Measurements from ENCODE around the gene C16orf95.

C16orf95 gene

DNA sequence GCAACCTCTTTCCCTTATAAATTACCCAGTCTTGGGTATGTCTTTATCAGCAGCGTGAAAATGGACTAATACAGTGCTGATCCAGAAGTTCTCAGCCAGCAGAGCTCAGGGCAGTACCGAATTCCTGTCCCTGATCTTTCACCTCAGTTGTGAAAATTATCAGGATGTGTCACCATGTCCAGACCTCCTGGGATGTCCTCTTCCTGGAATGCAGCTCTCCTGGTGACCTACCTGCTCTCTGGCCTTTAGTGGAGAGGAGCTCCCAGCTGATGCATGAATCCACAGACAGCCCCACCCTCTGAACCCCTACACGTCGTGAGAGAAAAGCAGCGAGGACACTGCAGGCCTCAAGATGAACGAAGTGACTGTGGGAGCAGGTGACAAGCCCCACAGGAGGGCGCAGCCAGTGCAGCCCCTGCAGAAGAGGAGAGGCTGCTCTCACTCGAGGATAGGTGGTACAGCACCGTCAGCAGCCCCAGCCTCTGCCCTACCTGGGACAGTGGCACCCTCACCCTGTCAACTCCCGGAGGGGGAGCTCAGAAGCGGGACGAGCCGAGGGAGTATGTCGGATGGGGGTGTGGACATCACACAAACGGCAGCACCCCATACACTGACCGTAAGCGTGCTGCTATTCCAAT lies 22.0 kb upstream of the C16orf95 start:
- H3K27me3 Mint-ChIP-seq: no peaks in the 10 kb centered on the region
- ATAC-seq (no peak), DNase-seq (no peak)
- H3K9me3 Mint-ChIP-seq: no peaks in the 10 kb centered on the region
- H3K4me1 Mint-ChIP-seq: peaks cover 47% of the 10 kb centered on the region
- H3K27ac Mint-ChIP-seq: no peak overlapping the region
- no peak overlapping the region for H3K4me3 Mint-ChIP-seq

DNA sequence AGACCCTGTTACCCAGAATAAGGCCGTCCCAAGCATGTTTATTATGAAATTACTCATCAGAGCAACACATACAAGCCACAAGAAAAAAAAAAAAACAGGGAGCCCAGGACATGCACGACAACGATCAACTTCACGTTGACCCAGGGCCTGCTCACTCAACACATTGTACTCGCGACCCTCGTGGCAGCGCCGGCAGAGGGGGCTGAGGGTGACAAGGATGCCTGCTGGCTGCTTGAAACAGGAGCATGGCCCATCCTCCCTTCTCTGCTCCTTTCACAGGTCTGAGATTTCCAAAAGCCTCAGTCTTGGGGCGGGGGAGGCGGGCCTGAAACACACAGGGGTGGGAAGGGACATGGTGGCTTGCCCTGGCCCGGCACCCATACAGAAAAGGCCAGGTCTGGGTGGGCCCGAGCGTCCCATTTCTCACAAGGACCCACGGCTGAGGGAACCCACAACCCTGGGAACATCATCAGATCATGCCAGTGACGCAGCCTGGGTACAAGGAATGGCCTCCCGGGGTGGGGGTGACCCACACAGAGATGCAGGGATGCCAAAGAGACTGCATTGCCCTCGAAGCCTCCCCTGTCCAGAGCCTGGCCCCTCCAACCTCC lies 21.1 kb upstream of the C16orf95 start:
- peaks cover 37% of the 10 kb centered on the region for H3K4me1 Mint-ChIP-seq
- DNase-seq (no peak), ATAC-seq (no peak)
- H3K27me3 Mint-ChIP-seq: no peaks in the 10 kb centered on the region
- H3K4me3 Mint-ChIP-seq: no peak overlapping the region
- peak overlapping the region in 1 of 2 donors; percentile 3 for H3K27ac Mint-ChIP-seq
- H3K9me3 Mint-ChIP-seq: no peaks in the 10 kb centered on the region

DNA sequence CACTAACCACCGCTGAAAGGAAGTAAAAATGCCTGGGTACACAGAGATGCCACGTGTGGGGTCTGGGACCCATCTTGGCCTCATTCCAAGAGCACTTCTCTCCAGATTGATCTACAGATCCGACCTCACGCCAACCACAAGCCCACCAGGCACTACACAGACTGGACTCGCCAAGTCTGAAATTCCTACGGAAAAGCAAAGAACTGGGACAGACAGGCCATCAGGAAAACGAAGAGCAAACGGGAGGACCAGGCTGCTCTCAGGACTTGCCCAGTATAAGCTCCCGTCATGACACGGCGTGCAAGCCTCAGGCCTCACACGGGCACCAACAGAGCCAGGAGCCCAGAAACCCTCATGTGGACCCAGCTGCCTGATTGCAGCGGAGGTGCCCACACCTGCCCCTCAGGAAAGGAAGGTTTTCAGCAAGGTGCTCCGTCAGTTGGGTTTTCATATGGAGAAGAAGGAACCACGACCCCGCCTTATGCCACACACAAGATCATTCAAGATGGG lies 20.1 kb upstream of the C16orf95 start:
- H3K27me3 Mint-ChIP-seq: no peaks in the 10 kb centered on the region
- no peak for DNase-seq

DNA sequence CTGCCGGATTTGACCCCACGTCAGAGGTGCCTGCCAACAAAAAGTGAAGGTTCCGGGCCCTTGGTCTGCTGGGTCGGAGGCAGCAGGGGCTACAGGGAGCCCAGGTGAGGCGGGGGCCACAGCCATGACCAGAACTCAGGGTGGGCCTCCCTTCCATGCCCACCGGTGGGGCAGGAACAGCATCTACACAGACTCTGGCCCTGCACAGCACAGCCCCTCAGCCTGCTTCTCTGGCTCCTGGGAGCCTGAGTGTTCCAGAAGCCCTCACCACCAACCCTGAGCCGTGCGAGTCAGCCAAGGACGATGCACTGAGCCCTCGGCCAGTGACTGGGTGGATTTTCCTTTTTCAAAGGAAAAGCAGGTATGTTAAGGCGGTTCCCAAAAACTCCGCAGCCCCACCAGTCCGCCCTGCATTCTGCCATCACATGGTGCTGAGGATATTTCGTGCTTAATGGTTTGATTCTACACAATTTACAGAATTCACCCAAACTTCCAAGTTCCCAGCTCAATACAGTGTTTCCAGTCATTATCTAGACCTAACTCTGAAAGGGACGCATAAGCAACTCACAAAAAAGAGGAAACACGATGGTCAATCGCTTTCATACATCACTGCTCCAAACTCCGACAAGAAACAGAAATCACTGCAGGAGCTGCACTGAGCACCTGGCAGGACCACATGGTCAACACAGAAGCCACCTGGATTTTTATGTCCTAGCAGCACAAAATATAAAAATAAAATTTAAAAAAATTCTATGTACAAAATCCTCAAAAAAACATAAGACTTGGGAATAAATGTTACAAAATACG lies 19.4 kb upstream of the C16orf95 start:
- Mint-ChIP-seq H3K27me3 (no peaks in the 10 kb centered on the region), H3K27ac (peak overlapping the region in 1 of 2 donors; percentile 67), H3K4me3 (no peak overlapping the region), H3K4me1 (peaks cover 32% of the 10 kb centered on the region), H3K9me3 (no peaks in the 10 kb centered on the region)
- DNase-seq: no peak
- no peak for ATAC-seq

More for the DNA sequence above, 20.1 kb upstream of the C16orf95 start:
- H3K4me3 Mint-ChIP-seq: peak overlapping the region in 1 of 2 donors; percentile 53
- H3K4me1 Mint-ChIP-seq: peaks cover 32% of the 10 kb centered on the region
- H3K27ac Mint-ChIP-seq: peak overlapping the region; percentile 55 to 91
- ATAC-seq: no peak
- H3K9me3 Mint-ChIP-seq: no peaks in the 10 kb centered on the region

DNA sequence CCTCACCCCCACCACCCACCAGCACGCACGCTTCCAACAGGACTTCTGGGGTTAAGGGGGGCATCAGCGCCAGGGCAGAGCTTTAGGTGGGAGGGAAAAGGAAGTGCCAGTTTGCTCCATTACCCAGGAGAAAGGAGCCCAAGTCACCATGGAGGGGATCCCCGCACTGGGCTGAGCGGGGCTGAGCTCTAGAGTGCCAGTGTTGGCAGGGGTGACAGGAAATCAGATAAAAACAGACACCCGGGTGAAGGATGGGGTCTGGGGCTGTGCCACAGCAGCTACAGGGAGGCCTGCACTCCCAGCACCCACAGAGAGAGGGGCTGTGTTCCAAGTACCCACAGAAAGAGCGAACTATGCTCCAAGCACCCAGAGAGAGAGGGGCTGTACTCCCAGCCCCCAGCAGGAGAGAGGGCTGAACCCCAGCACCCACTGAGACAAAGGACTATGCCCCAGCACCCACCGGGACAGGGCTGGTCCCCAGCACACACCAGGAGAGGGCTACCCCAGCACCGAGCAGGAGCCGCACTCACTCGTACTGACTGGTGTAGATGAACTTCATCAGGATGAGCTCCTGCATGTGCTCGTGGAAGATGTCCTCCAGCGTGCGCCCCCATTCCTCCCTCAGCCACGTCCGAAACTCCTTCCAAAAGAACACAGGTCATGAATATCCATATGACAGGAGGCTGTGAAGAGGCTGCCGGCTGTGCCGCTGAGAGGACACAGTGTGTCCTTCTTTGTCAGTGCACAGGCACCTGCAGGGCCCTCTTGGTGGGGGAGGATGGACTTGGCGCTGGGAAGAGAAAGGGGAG lies 18.6 kb upstream of the C16orf95 start:
- H3K27ac Mint-ChIP-seq: peak overlapping the region; percentile 38 to 76
- ATAC-seq (peak; percentile 11), DNase-seq (no peak)
- H3K9me3 Mint-ChIP-seq: no peaks in the 10 kb centered on the region
- no peaks in the 10 kb centered on the region for H3K27me3 Mint-ChIP-seq
- no peak overlapping the region for H3K4me3 Mint-ChIP-seq
- peaks cover 32% of the 10 kb centered on the region for H3K4me1 Mint-ChIP-seq

DNA sequence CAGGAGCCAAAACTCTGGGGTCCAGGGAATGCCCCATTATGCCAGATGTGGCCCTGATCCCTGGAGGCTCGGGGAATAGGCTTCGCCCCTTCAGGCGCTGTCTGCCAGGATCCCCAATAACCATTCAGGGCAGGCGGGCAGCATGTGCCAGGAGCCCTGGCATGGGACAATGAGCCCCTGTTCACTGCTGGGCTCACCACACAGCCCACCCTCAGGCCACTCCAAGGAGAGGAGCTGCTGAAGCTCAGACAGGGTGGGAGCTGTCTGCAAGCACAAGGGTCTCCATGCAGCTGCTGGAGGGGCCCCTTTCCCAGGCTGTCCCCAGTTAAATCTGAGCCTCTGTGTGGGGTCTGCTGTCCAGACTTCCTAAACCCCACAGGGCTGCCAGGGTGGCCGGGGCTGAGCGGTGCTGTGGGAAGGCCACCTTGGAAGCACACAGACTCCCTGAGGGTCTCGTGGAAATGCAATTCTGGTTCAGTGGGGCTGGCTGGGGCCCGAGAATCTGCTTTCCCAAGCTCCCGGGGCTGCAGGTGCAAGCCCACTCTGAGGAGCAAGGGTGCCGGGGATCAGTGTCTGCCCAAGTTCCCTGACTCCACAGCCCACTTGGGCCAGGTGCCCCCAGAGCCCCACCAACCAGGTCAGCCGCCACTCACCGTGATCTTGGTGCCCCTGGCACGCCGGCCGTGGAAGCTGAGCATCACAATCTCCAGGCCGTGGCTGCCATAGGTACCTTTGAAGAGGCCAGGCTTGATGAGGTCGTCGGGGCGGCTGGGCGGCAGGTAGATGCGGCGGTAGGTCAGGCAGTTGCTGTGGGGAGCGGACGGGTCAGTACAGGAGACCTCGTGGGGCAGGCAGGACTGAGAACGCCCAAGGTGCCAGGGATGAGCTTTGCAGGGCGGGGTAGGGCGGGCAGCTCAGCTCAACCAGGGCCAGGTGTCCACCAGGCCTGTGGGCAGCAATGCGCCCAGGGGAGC lies 17.7 kb upstream of the C16orf95 start:
- peak overlapping the region; percentile 12 to 76 for H3K27ac Mint-ChIP-seq

DNA sequence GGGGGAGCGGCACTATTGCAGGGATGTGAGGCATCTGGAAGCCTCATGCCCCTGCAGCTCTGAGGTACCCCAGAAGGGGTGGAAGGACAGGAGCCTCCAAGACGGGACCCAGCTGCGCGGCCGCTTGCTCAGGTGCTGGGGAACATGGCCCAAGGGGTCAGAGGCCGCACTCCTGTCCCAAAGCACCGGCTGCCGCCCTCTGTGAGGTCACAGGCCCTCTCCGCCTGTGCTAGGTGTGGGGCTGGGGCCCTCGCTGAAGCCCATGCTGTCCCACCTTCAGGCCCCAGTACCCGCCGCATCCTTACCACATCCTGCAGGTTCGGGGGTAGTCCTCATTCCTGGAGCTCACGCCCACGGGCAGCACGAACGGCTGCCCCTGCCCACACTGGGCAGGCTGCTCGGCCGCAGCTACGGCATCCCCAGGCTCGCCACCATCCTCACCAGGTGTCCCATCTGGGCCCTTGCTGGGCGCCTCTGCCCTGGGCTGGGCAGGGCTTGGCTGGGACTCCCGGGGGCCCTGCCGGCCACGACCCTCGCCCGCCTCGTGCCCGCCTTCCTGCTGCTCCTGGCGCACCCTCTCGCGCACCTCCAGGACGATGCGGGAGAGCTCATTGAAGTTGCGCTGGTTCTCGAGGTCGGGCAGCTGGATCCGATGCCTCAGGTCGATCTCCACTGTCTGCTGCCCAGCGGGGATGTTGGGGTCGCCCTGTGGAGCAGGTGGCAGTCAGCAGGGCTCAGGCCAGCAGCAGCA lies 16.6 kb upstream of the C16orf95 start:
- H3K4me1 Mint-ChIP-seq: peaks cover 23% of the 10 kb centered on the region

More for the DNA sequence above, 17.7 kb upstream of the C16orf95 start:
- ATAC-seq (peak; percentile 22), DNase-seq (no peak)
- Mint-ChIP-seq H3K4me1 (peaks cover 32% of the 10 kb centered on the region), H3K9me3 (no peaks in the 10 kb centered on the region), H3K4me3 (no peak overlapping the region), H3K27me3 (no peaks in the 10 kb centered on the region)

DNA sequence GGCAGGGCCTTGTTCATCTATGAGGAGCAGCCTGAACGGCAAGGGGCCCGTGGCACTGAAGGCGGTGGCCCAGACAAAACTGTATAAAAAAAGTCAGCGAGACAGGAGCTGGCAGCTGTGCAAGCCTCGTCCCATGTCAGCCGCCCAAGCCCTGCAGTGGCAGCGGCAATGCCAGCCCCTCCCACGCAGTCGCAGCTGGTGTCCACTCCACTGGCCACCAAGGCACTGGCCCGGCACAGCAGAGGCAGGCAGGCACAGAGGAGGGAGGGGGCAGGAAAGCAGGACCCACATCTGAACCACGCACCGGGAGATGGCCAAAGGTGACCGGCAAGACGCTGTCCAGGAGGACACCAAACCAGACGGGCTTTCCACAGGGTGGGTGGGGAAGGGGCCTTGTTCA lies 15.9 kb upstream of the C16orf95 start:
- Mint-ChIP-seq H3K4me1 (peaks cover 20% of the 10 kb centered on the region), H3K27ac (no peak overlapping the region), H3K27me3 (no peaks in the 10 kb centered on the region), H3K9me3 (no peaks in the 10 kb centered on the region), H3K4me3 (no peak overlapping the region)
- ATAC-seq: no peak
- no peak for DNase-seq

More for the DNA sequence above, 16.6 kb upstream of the C16orf95 start:
- ATAC-seq (no peak), DNase-seq (no peak)
- Mint-ChIP-seq H3K9me3 (no peaks in the 10 kb centered on the region), H3K27ac (peak overlapping the region in 1 of 2 donors; percentile 12), H3K27me3 (no peaks in the 10 kb centered on the region), H3K4me3 (no peak overlapping the region)

DNA sequence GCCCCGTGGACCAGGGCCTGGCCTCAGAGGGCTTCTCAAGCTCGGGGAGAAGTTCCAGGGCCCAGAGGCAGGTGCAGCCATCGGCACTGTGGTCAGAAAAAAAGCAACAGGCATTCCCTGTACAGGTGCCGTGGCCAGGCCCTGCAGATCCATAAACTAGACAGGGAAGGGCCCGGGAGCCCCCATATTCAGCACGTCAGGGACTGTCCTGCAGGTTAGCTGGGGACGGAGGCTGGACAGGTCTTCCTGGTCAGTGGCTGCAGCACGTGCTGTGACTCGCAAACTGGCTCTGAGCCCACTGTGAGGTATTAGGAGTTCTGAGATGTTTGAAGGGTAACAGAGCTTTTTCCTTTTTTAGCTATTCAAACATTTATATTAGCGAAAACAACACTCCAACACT lies 15.0 kb upstream of the C16orf95 start:
- H3K27me3 Mint-ChIP-seq: no peaks in the 10 kb centered on the region
- H3K9me3 Mint-ChIP-seq: no peaks in the 10 kb centered on the region
- H3K4me3 Mint-ChIP-seq: no peak overlapping the region
- no peak overlapping the region for H3K27ac Mint-ChIP-seq
- ATAC-seq (no peak), DNase-seq (no peak)
- H3K4me1 Mint-ChIP-seq: peaks cover 15% of the 10 kb centered on the region

DNA sequence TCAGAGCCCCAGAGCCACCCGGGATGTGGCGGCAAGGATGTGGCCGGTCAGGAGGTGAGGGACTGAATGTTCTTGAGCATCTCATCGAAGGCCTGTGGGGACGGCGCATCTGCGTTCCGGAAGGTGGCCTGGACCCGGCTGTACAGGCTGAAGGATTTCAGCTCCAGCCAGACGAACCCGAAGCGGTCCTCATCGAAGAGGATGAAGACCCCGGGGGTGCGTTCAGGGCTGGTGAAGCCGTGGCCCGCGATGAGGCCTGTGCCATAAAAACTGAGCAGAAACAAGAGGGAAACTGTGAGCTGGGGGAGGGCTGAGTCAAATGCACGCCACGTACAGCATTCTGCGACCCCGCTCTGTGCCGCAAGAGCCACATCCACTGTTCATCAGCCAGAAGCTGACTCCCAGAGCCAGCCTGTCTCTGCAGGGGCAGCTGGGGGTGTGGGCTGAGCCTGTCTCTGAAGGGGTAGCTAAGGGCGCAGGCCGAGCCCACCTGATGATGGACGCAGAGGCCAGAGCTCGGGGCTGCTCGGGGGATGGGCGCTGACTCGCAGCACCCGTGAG lies 14.1 kb upstream of the C16orf95 start:
- Mint-ChIP-seq H3K9me3 (no peaks in the 10 kb centered on the region), H3K27me3 (no peaks in the 10 kb centered on the region), H3K4me1 (peaks cover 9% of the 10 kb centered on the region), H3K27ac (no peak overlapping the region), H3K4me3 (no peak overlapping the region)
- no peak for ATAC-seq
- no peak for DNase-seq

DNA sequence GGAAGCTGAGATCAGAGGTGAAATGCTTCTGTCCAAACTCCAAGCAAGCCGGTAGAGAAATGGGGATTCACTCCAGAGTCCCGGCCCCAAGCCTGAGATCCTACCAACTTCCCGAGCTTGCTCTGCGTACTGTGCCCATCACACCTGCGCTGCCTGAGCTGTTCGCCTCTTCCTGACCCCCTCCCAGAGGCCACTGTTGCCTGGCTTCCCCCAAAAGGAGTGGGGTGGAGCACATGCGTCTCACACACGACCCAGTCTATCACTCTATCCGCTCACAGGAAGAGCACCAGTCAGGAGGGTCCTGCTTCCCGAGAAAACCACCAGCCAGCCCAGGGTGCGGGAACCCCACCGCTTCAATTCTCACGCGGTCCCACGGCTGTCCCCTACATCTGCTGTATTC lies 13.5 kb upstream of the C16orf95 start:
- peaks cover 7% of the 10 kb centered on the region for H3K4me1 Mint-ChIP-seq
- no peak for DNase-seq
- H3K9me3 Mint-ChIP-seq: no peaks in the 10 kb centered on the region
- H3K27me3 Mint-ChIP-seq: no peaks in the 10 kb centered on the region
- no peak for ATAC-seq
- H3K4me3 Mint-ChIP-seq: no peak overlapping the region
- no peak overlapping the region for H3K27ac Mint-ChIP-seq

DNA sequence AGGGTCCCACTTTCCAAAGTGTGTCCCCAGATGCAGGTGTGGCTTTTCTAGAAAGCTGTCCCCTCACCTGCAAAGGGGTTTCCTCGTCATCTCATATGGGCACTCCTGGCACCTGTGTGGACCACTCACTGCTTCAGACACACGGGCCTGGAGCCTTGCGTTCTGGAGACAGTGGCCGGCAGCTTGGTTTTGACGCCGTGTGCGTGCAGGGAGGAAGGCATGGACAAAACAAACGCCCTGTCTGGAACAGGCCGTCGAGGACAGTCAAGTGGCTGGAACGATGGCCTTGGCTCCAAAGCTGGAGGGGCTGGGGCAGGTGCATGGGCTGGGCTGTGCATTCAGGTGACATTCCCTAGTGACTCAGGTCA lies 13.0 kb upstream of the C16orf95 start:
- DNase-seq (no peak), ATAC-seq (no peak)
- Mint-ChIP-seq H3K9me3 (no peaks in the 10 kb centered on the region), H3K4me3 (no peak overlapping the region), H3K4me1 (peaks cover 9% of the 10 kb centered on the region), H3K27me3 (no peaks in the 10 kb centered on the region), H3K27ac (no peak overlapping the region)

DNA sequence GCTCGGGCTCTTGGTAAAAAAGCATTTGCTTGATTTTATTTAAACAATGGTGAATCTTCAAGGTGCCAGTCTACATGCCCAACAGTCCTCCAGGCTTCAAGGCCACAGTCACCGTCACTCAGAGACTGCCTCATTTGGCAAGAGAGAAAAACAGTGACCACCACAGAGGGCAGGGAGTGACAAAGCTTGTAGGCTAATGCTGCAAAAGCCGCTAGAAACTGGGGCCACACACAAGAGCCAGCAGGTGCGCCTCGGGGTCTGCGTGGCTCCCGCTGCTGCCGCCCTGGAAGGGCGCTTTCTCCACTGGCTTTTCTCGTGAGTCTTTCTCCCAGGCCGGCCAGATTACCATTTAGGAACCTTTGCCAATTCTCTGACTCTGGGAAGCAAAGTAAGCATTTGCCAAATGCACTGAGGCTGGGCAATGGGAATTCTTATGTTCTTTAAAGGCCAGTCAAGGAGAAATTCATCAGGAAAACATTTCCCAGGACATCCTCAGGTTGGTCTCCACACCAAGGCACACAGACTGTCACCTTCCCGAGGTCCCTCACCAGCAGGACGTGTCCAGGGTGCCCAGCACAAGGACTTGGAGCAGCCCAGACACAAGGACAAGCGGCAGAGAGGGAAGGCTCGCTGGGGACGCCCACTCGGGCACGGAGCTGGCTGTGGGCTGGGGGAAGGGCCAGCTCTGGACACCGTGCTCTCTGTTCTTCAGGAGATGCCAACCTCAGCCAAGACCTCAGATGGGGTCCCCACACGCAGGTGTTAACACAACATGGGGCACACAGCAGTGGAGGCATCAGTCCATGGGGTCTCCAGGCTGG lies 12.5 kb upstream of the C16orf95 start:
- Mint-ChIP-seq H3K9me3 (no peaks in the 10 kb centered on the region), H3K27ac (peak overlapping the region; percentile 46 to 48), H3K4me3 (no peak overlapping the region), H3K4me1 (peaks cover 10% of the 10 kb centered on the region), H3K27me3 (no peaks in the 10 kb centered on the region)
- DNase-seq (no peak), ATAC-seq (no peak)

Measured in stimulated activated naive CD8-positive, alpha-beta T cell treated with anti-CD3 and anti-CD28 coated beads, Interleukin-15, amount 100 ng/mL, for 72 hours (primary cell).